GM12878 (cell line): ENCODE results near the gene APOH. TPM values are rescaled to one million over a fixed set of nuclear protein-coding genes. Genes with fewer than 3 reads are reported as not detected.

Source experiments
- ATAC-seq: fragments of 200-7000 bp; cut with Tn5 transposase; 3 replicates; pipeline ENCODE4 v1.9.1; 2020; ENCODE audit warnings: mild to moderate bottlenecking, moderate library complexity
- BruUV-seq: library from RNA; stranded (reverse); fragments of 400-500 nt; replicated peaks from 2 replicates; lab custom pipeline; 2021; lab: Mats Ljungman, UMichigan
- CTCF ChIA-PET: fragments of 300-600 bp; sonication (Branson Sonifier 250); formaldehyde crosslinking; extraction: SDS; loops from one replicate; lab custom pipeline; 2021; ENCODE audit warnings: inconsistent platforms; lab: Yijun Ruan, JAX
- POLR2A ChIA-PET: fragments of 350-600 bp; formaldehyde crosslinking; extraction: SDS; loops from one replicate; lab custom pipeline; 2021; ENCODE audit warnings: inconsistent platforms; lab: Charles Lee
- RAD21 ChIA-PET: fragments of 300-600 bp; sonication (Branson Sonifier 250); formaldehyde crosslinking; loops from one replicate; lab custom pipeline; 2023; ENCODE audit warnings: antibody characterized with exemption; ENCODE audit not compliant: unreplicated experiment; lab: Charles Lee
- SMC1A ChIA-PET: fragments of 300-600 bp; sonication (Branson Sonifier 250); formaldehyde crosslinking; loops from one replicate; lab custom pipeline; 2023; ENCODE audit not compliant: unreplicated experiment, uncharacterized antibody; lab: Charles Lee
- DNase-seq: peaks from one replicate; pipeline ENCODE4 v3.0.0-alpha.2; 2011; ENCODE audit warnings: low read depth, low spot score
- FAIRE-seq: peaks from 3 replicates; lab custom pipeline; 2011; peaks lifted over from hg19 to GRCh38; lab: Jason Lieb, UNC
- H2AFZ ChIP-seq: 2 replicates; pipeline ENCODE4 v1.6.0; 2011; ENCODE audit warnings: low read depth, low read length, control low read depth; ENCODE audit not compliant: control insufficient read depth
- H3K27ac ChIP-seq: 2 replicates; pipeline ENCODE4 v1.5.1; 2011; ENCODE audit warnings: control low read depth; ENCODE audit not compliant: control insufficient read depth, insufficient read depth
- H3K27me3 ChIP-seq, 2 experiments: replicated peaks in 1 of 2; 2 replicates each; pipeline versions ENCODE4 v1.6.0 to v1.6.1; 2011; ENCODE audit warnings: low read length in 1 of 2; ENCODE audit not compliant: control insufficient read depth in 2 of 2, insufficient read depth in 2 of 2
- H3K36me3 ChIP-seq, 2 experiments: 2 replicates each; pipeline ENCODE4 v1.5.1; 2011; ENCODE audit warnings: low read length in 1 of 2; ENCODE audit not compliant: control insufficient read depth in 2 of 2, insufficient read depth in 2 of 2
- H3K4me1 ChIP-seq: 2 replicates; pipeline ENCODE4 v1.6.1; 2011; ENCODE audit warnings: mild to moderate bottlenecking, low read length, moderate library complexity, mixed read lengths; ENCODE audit not compliant: control insufficient read depth, insufficient read depth
- H3K4me2 ChIP-seq: 2 replicates; pipeline ENCODE4 v1.6.0; 2011; ENCODE audit warnings: control low read depth; ENCODE audit not compliant: control insufficient read depth, insufficient read depth
- H3K4me3 ChIP-seq: fragments of 200-600 bp; sonication (generic); 2 replicates; pipeline ENCODE4 v1.5.1; 2016
- H3K79me2 ChIP-seq: 2 replicates; pipeline ENCODE4 v1.6.0; 2011; ENCODE audit warnings: low read length; ENCODE audit not compliant: control insufficient read depth, insufficient read depth
- H3K9ac ChIP-seq: 2 replicates; pipeline ENCODE4 v1.8.0; 2011; ENCODE audit warnings: low read length, control low read depth, mixed read lengths; ENCODE audit not compliant: control insufficient read depth, insufficient read depth
- H3K9me3 ChIP-seq: replicated peaks from 3 replicates; pipeline ENCODE4 v1.5.1; 2011; ENCODE audit warnings: mild to moderate bottlenecking, low read length; ENCODE audit not compliant: control insufficient read depth, insufficient read depth
- H4K20me1 ChIP-seq: 2 replicates; pipeline ENCODE4 v1.6.0; 2011; ENCODE audit not compliant: control insufficient read depth, insufficient read depth
- EED ChIP-seq: sonication (generic); IDR thresholded peaks from 2 replicates; pipeline ENCODE4 v1.6.1; 2016; ENCODE audit warnings: antibody characterized with exemption, low read depth
- MTA2 ChIP-seq: fragments of 450-650 bp; IDR thresholded peaks from 2 replicates; pipeline ENCODE4 v1.6.1; 2016; ENCODE audit warnings: low read depth, mild to moderate bottlenecking, moderate library complexity
- PBX3 ChIP-seq: IDR thresholded peaks from 2 replicates; pipeline ENCODE4 v1.6.1; 2011; ENCODE audit warnings: mild to moderate bottlenecking, low read depth, low read length, moderate library complexity; ENCODE audit not compliant: insufficient replicate concordance
- SMAD1 ChIP-seq: fragments of 450-650 bp; IDR thresholded peaks from 2 replicates; pipeline ENCODE4 v1.6.1; 2018; ENCODE audit warnings: mild to moderate bottlenecking, low read depth; ENCODE audit not compliant: partially characterized antibody
- ZBTB11 ChIP-seq: fragments of 450-650 bp; formaldehyde crosslinking; IDR thresholded peaks from 2 replicates; pipeline ENCODE4 v1.5.0; 2022; ENCODE audit warnings: mild to moderate bottlenecking, missing genetic modification characterization
- WGBS: methylation state at CpG from one replicate; pipeline ENCODE4 v1.1.6; 2016; ENCODE audit warnings: low lambda C conversion rate; ENCODE audit not compliant: insufficient replicate concordance, insufficient coverage; ENCODE audit errors: missing lambda C conversion rate; 5-methylcytosine and 5-hydroxymethylcytosine counted together
- in situ Hi-C: fragments of 300-500 bp; cut with MboI; formaldehyde crosslinking; loops from 9 replicates; pipeline ENCODE4 v1.14.3; 2018; ENCODE audit warnings: mixed read lengths
- intact Hi-C: fragments of 100-400 bp; cut with micrococcal nuclease; formaldehyde crosslinking; loops from one replicate; pipeline ENCODE4 v1.14.2; 2022; ENCODE audit not compliant: unreplicated experiment
- polyA plus RNA-seq, 11 experiments: library from polyadenylated mRNA; depleted of rRNA in 4 of 11; unstranded in 6 of 11; stranded (reverse) in 5 of 11; fragments of >200 nt; fragmentation: Nextera tagmentation in 4 of 11; fragmentation: Illumina TruSeq in 1 of 11; extraction: Ambion mirVana in 4 of 11; extraction: Trizol in 1 of 11; gene quantifications; 1 replicate in 1 of 11; 2 replicates in 10 of 11; pipeline versions ENCODE4 v1.2.1 to v1.2.3, GENCODE V29; 2011 to 2016; ENCODE audit warnings: inconsistent platforms in 2 of 11, missing spikeins in 2 of 11, low read depth in 1 of 11
- total RNA-seq, 4 experiments: library from RNA; depleted of rRNA in 3 of 4; stranded (reverse); fragments of >200 nt in 3 of 4; fragmentation: Illumina TruSeq in 1 of 4; extraction: Trizol in 1 of 4; gene quantifications; 2 replicates each; pipeline versions ENCODE4 v1.2.1 to v1.2.3, GENCODE V29; 2013 to 2021

Gene APOH
- total and polyA plus RNA-seq, 10 of the 15 experiments (the other 5 are each of a cell fraction or from before 2014, with no cell fraction given) = 1.8 TPM; not detected in 9

DNA sequence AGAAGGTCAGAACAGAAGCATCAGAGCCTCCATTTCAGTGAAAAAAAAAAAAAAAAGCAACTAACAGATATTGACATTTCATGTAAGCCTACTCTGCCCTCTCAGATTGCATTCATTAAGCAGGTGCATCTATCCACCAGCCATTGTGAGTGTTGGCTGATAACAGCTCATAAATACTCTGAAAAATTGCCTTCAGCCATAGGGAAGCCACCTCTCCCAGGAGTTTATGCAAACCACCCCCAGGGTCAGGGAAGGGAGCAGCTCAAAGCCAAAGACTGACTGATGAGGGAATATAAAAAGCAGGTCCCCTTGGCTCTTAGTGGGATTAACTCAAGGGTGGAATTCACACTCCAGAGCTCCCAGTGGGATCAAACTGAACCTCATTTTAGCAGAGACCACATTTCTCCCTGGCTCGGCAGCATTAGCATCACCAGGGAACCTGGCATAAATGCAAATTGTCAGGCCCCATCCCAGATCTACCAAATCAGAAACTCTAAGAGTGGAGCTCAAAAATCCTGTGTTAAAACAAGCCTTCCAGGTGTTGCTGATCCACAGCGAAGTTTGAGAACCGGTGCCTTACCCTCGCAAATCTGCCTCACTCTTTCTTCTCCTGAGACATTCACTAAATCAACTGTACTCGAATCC lies 14.2 kb downstream of the APOH start:
- BruUV-seq = no TSS peak
- DNase-seq (no peak), FAIRE-seq (no peak), ATAC-seq (no peak)
- no peaks in the 10 kb centered on the region for H3K79me2 ChIP-seq
- H2AFZ ChIP-seq = no peak overlapping the region
- intact Hi-C loops = no loop called here
- CTCF ChIA-PET = interaction anchor here (0.7 kb wide), 1 partner anchor 41 kb away, joined by 3 read pairs; no protein-coding TSS in a partner anchor
- RAD21 ChIA-PET = no interaction called here
- no peaks in the 10 kb centered on the region; a peak in 1 of 4 replicates for H3K27me3 ChIP-seq
- no peaks in the 10 kb centered on the region for H3K9me3 ChIP-seq
- H3K36me3 ChIP-seq = no peaks in the 10 kb centered on the region
- no peak overlapping the region for H3K4me2 ChIP-seq
- in situ Hi-C loops = no loop called here
- no peak overlapping the region for H3K9ac ChIP-seq
- TF ChIP-seq EED (no peak), SMAD1 (no peak), ZBTB11 (no peak), PBX3 (no peak), MTA2 (no peak)
- no peaks in the 10 kb centered on the region for H3K4me1 ChIP-seq
- no peaks in the 10 kb centered on the region for H4K20me1 ChIP-seq
- POLR2A ChIA-PET = no interaction called here
- H3K4me3 ChIP-seq = no peak overlapping the region
- WGBS = 38% methylated on average over 5 of the region's 5 CpGs
- no peak overlapping the region for H3K27ac ChIP-seq
- SMC1A ChIA-PET = no interaction called here
